Gastrocnemius medialis (tissue), 4 donors: ENCODE measurements around the gene PICK1.

Experiments used
- CTCF ChIP-seq, 5 experiments: fragments of 450-650 bp in 3 of 5; fragments of 200-600 bp in 2 of 5; sonication (generic) in 2 of 5; IDR thresholded peaks in 4 of 5; conservative IDR thresholded peaks in 1 of 5; 1 replicate in 4 of 5; 2 replicates in 1 of 5; pipeline ENCODE4 v1.5.1; 2016 to 2019; ENCODE audit warnings: antibody characterized with exemption in 5 of 5, mild to moderate bottlenecking in 3 of 5, moderate library complexity in 3 of 5
- POLR2A ChIP-seq, 2 donors: fragments of 450-650 bp; IDR thresholded peaks; one replicate each; pipeline ENCODE4 v1.6.1; 2017; ENCODE audit warnings: antibody characterized with exemption in 2 of 2, mild to moderate bottlenecking in 2 of 2, moderate library complexity in 2 of 2

DNA sequence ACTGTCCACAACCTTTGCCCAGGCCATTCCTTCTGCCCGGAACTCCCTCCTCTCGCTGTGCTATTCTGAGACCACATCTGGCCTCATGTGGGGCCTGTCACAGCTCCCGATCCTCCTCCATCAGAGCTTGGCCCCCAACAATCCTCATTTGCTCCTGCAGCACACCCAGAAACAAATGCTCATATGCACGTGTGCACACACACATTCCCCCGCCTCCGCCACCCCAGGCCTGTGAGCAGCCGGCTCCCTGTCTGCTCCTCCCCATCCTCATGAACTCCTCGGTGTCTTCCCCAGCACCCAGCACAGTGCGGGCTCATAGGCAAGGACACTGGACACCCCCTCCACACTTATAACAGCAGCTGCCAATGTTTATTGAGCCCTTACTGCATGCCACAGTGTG, 29.7 kb upstream of the PICK1 start:
- no peak for TF ChIP-seq CTCF (IDR thresholded peaks at IDR 0.05 in 4 of 5, conservative IDR thresholded peaks at IDR 0.05 in 1 of 5)
- TF ChIP-seq POLR2A (IDR thresholded peaks at IDR 0.05): no peak
